ENCODE data around the gene FAM219A. TPM values are rescaled to one million over a fixed set of nuclear protein-coding genes. Genes with fewer than 3 reads are reported as not detected.
"Not testable (repeated sequence)": the region's sequence is repeated elsewhere in the genome, so short reads cannot be mapped to it uniquely, and the experiment has no call there.

FAM219A gene
- total RNA-seq, 1 experiment from 2014 or later = 13.0 TPM

GRCh38 chr9:34378376-34379060 is 79.9 kb downstream of the FAM219A start:
- DNase-seq (ENCODE audit: low read depth) = no peak

GRCh38 chr9:34377404-34377746 is 81.0 kb downstream of the FAM219A start:
- DNase-seq (ENCODE audit: low read depth) = peak; percentile 21

- peak; percentile 91 for DNase-seq (ENCODE audit: low read depth)
These were observed 81.6 kb downstream of the FAM219A start, which contains the start of gene MYORG for GRCh38 chr9:34376596-34377403. Gene MYORG (minus strand): TSS chr9:34376898. CDS start chr9:34372943, 3,955 bp downstream.

GRCh38 chr9:34375901-34376595 is 82.3 kb downstream of the FAM219A start:
- peak; percentile 18 for DNase-seq (ENCODE audit: low read depth)

GRCh38 chr9:34374905-34375552 is 83.3 kb downstream of the FAM219A start:
- peak; percentile 32 for DNase-seq (ENCODE audit: low read depth)

GRCh38 chr9:34374339-34374738 is 84.0 kb downstream of the FAM219A start:
- DNase-seq (ENCODE audit: low read depth) = no peak

GRCh38 chr9:34373749-34374148 is 84.6 kb downstream of the FAM219A start:
- no peak for DNase-seq (ENCODE audit: low read depth)

GRCh38 chr9:34372467-34373011 is 85.8 kb downstream of the FAM219A start:
- no peak for DNase-seq (ENCODE audit: low read depth)

- no peak for DNase-seq (ENCODE audit: low read depth)
These were observed 86.4 kb downstream of the FAM219A start for GRCh38 chr9:34371886-34372466.

GRCh38 chr9:34370970-34371880 is 87.1 kb downstream of the FAM219A start:
- DNase-seq (ENCODE audit: low read depth) = no peak

- no peak for DNase-seq (ENCODE audit: low read depth)
These were observed 87.9 kb downstream of the FAM219A start for GRCh38 chr9:34370335-34370969.

GRCh38 chr9:34369636-34370035 is 88.7 kb downstream of the FAM219A start:
- no peak for DNase-seq (ENCODE audit: low read depth)

GRCh38 chr9:34368796-34369195 is 89.6 kb downstream of the FAM219A start:
- not testable (repeated sequence) for DNase-seq (ENCODE audit: low read depth)

GRCh38 chr9:34367751-34368410 is 90.5 kb downstream of the FAM219A start:
- DNase-seq (ENCODE audit: low read depth) = not testable (repeated sequence)

GRCh38 chr9:34366365-34366764 is 92.0 kb downstream of the FAM219A start:
- DNase-seq (ENCODE audit: low read depth) = no peak

- DNase-seq (ENCODE audit: low read depth) = no peak
These were observed 93.1 kb downstream of the FAM219A start for GRCh38 chr9:34365282-34365681.

GRCh38 chr9:34363619-34364351 is 94.6 kb downstream of the FAM219A start:
- DNase-seq (ENCODE audit: low read depth) = no peak

- DNase-seq (ENCODE audit: low read depth) = no peak
These were observed 95.7 kb downstream of the FAM219A start for GRCh38 chr9:34362614-34363214.
